K562 (cell line): Measurements from ENCODE around the gene ENDOD1. TPM values are rescaled to one million over a fixed set of nuclear protein-coding genes. Genes with fewer than 3 reads are reported as not detected.
A peak's percentile ranks its signal among the peaks of the same experiment; 100 is the strongest.

ENCODE experiments used
- ARID2 ChIP-seq: fragments of 450-650 bp; IDR thresholded peaks from 2 replicates; pipeline ENCODE4 v1.6.1; 2017; ENCODE audit warnings: antibody characterized with exemption, mild to moderate bottlenecking
- ATF7 ChIP-seq: fragments of 450-650 bp; IDR thresholded peaks from 2 replicates; pipeline ENCODE4 v1.7.1; 2014; ENCODE audit warnings: mild to moderate bottlenecking, moderate library complexity
- CBX3 ChIP-seq, 2 experiments: IDR thresholded peaks; 1 replicate in 1 of 2; 2 replicates in 1 of 2; pipeline ENCODE4 v1.6.1; 2012; ENCODE audit warnings: inconsistent platforms in 2 of 2, low read length in 2 of 2, borderline replicate concordance in 1 of 2, control low read depth in 1 of 2
- CBX5 ChIP-seq: IDR thresholded peaks from 2 replicates; pipeline ENCODE4 v1.6.1; 2014; ENCODE audit warnings: low read depth, borderline replicate concordance
- CREM ChIP-seq: IDR thresholded peaks from 2 replicates; pipeline ENCODE4 v1.6.1; 2014; ENCODE audit warnings: antibody characterized with exemption, low read depth
- CTBP1 ChIP-seq: fragments of 450-650 bp; IDR thresholded peaks from 2 replicates; pipeline ENCODE4 v1.6.1; 2016; ENCODE audit warnings: borderline replicate concordance
- HNRNPK ChIP-seq: fragments of 200-400 bp; formaldehyde crosslinking; IDR thresholded peaks from one replicate; pipeline ENCODE4 v1.6.1; 2018; ENCODE audit warnings: mild to moderate bottlenecking, low read depth, low read length; ENCODE audit not compliant: poor library complexity, severe bottlenecking
- JUNB ChIP-seq: fragments of 450-650 bp; formaldehyde crosslinking; conservative IDR thresholded peaks from 2 replicates; pipeline ENCODE4 v1.4.0; 2020; ENCODE audit warnings: mild to moderate bottlenecking
- MTA2 ChIP-seq: fragments of 450-650 bp; IDR thresholded peaks from 2 replicates; pipeline ENCODE4 v1.6.1; 2016; ENCODE audit warnings: low read depth
- NFIC ChIP-seq: fragments of 450-650 bp; IDR thresholded peaks from 2 replicates; pipeline ENCODE4 v1.6.1; 2017; ENCODE audit warnings: mild to moderate bottlenecking, inconsistent platforms
- RAD21 ChIP-seq, 2 experiments: fragments of 250-450 bp in 1 of 2; fragments of 450-650 bp in 1 of 2; sonication (Bioruptor Pico) in 1 of 2; formaldehyde crosslinking in 1 of 2; IDR thresholded peaks in 1 of 2; conservative IDR thresholded peaks in 1 of 2; 2 replicates each; pipeline versions ENCODE4 v1.4.0 to v1.8.0; 2020 to 2022; ENCODE audit warnings: mild to moderate bottlenecking in 2 of 2, moderate library complexity in 1 of 2
- STAG1 ChIP-seq: sonication (generic); formaldehyde crosslinking; IDR thresholded peaks from 2 replicates; pipeline ENCODE4 v1.5.0; 2020; ENCODE audit warnings: missing genetic modification reagents, borderline replicate concordance
- TRIM24 ChIP-seq, 2 experiments: fragments of 450-650 bp; IDR thresholded peaks; 2 replicates each; pipeline ENCODE4 v1.6.1; 2016
- TRIM28 ChIP-seq: fragments of 450-650 bp; IDR thresholded peaks from 2 replicates; pipeline ENCODE4 v1.6.1; 2017
- ZNF124 ChIP-seq: sonication (generic); formaldehyde crosslinking; IDR thresholded peaks from 2 replicates; pipeline ENCODE4 v1.8.1; 2022; ENCODE audit warnings: missing genetic modification reagents
- ZNF24 ChIP-seq: fragments of 450-650 bp; IDR thresholded peaks from 2 replicates; pipeline ENCODE4 v1.6.1; 2016
- ZNF316 ChIP-seq: fragments of 450-650 bp; IDR thresholded peaks from 2 replicates; pipeline ENCODE4 v1.6.1; 2016
- polyA plus RNA-seq, 8 experiments: library from polyadenylated mRNA; depleted of rRNA in 4 of 8; stranded (reverse) in 5 of 8; unstranded in 3 of 8; fragments of >200 nt; fragmentation: Nextera tagmentation in 2 of 8; fragmentation: Illumina TruSeq in 1 of 8; extraction: Ambion mirVana in 2 of 8; extraction: Trizol in 1 of 8; gene quantifications; 2 replicates each; pipeline versions ENCODE4 v1.2.1 to v1.2.3, GENCODE V29; 2011 to 2014; ENCODE audit warnings: inconsistent platforms in 1 of 8, missing spikeins in 1 of 8
- total RNA-seq, 7 experiments: library from RNA; depleted of rRNA in 6 of 7; stranded (reverse); fragments of >200 nt in 6 of 7; fragmentation: Illumina TruSeq in 2 of 7; extraction: Trizol in 2 of 7; gene quantifications; 2 replicates each; pipeline versions ENCODE4 v1.2.1 to v1.2.3, GENCODE V29; 2011 to 2021; ENCODE audit warnings: low replicate concordance in 1 of 7
- TF ChIP-seq, protein P1 (sequence below): sonication (generic); formaldehyde crosslinking; IDR thresholded peaks from 2 replicates; pipeline ENCODE4 v1.8.0; 2022; ENCODE audit warnings: mild to moderate bottlenecking, missing genetic modification reagents
- TF ChIP-seq, protein P2 (sequence below): sonication (generic); IDR thresholded peaks from 2 replicates; pipeline ENCODE4 v1.6.1; 2016
- TF ChIP-seq, protein P3 (sequence below): fragments of 250-450 bp; sonication (Bioruptor Pico); IDR thresholded peaks from 2 replicates; pipeline ENCODE4 v1.6.1; 2021; ENCODE audit warnings: mild to moderate bottlenecking

The ENDOD1 gene
- total and polyA plus RNA-seq, 9 of the 15 experiments (the other 6 are each of a cell fraction or from before 2014, with no cell fraction given) = 4.2 to 11.8 (median 9.3) TPM

DNA sequence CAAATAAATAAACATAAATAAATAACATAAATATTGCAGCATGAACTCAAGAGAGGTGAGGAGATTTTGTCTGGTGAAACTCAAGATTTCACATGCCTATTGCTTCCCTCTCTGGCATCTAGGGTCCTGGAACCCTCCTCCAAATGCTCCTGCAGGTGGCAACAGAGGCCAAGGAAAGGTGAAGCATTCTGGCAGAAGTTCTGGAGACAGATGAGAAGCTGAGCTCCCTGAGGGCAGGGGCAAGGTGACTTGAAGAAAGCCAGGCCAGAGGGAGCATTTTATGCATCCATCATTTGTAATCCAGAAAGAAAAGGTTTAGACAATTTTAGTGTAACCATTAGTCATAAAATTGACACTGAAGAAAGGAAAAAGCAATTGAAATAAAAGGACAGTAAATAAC, 64.9 kb downstream of the ENDOD1 start (continued):
- TF ChIP-seq, protein P1, sequence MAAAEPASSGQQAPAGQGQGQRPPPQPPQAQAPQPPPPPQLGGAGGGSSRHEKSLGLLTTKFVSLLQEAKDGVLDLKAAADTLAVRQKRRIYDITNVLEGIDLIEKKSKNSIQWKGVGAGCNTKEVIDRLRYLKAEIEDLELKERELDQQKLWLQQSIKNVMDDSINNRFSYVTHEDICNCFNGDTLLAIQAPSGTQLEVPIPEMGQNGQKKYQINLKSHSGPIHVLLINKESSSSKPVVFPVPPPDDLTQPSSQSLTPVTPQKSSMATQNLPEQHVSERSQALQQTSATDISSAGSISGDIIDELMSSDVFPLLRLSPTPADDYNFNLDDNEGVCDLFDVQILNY (CRISPR knock-in tag) = no peak
- peak; percentile 47; the same call in 1 of the 2 replicates for TF ChIP-seq ARID2
- TF ChIP-seq STAG1 (CRISPR knock-in tag) = peak; percentile 49; the same call in 1 of the 2 replicates
- TF ChIP-seq CTBP1 = 0 out of 2 replicates have a peak, but pooled peaks have one; percentile 19
- peak; percentile 47; the same call in 1 of the 2 replicates for TF ChIP-seq NFIC
- no peak for TF ChIP-seq MTA2
- TF ChIP-seq RAD21 (CRISPR knock-in tag; conservative IDR thresholded peaks at IDR 0.05 in 1 of 2, IDR thresholded peaks at IDR 0.05 in 1 of 2) = peak; percentile 95 to 96
- TF ChIP-seq, protein P2, sequence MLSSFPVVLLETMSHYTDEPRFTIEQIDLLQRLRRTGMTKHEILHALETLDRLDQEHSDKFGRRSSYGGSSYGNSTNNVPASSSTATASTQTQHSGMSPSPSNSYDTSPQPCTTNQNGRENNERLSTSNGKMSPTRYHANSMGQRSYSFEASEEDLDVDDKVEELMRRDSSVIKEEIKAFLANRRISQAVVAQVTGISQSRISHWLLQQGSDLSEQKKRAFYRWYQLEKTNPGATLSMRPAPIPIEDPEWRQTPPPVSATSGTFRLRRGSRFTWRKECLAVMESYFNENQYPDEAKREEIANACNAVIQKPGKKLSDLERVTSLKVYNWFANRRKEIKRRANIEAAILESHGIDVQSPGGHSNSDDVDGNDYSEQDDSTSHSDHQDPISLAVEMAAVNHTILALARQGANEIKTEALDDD = no peak
- TF ChIP-seq, protein P3, sequence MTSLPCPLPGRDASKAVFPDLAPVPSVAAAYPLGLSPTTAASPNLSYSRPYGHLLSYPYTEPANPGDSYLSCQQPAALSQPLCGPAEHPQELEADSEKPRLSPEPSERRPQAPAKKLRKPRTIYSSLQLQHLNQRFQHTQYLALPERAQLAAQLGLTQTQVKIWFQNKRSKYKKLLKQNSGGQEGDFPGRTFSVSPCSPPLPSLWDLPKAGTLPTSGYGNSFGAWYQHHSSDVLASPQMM (CRISPR knock-in tag) = no peak
- TF ChIP-seq ZNF316 = peak; percentile 88
- TF ChIP-seq ZNF24 = 0 out of 2 replicates have a peak, but pooled peaks have one; percentile 14
- peak in 1 of 2 experiments; percentile 74; a peak in 1 of 3 replicates for TF ChIP-seq CBX3 (IDR thresholded peaks at IDR 0.05; ENCODE audit: borderline replicate concordance in 1 of 2, low read length in 2 of 2)
- TF ChIP-seq TRIM24 (IDR thresholded peaks at IDR 0.05) = peak in 1 of 2 experiments; percentile 51; a peak in 2 of 4 replicates
- TF ChIP-seq TRIM28 = peak; percentile 55
- 0 out of 2 replicates have a peak, but pooled peaks have one; percentile 43 for TF ChIP-seq CBX5
- 0 out of 2 replicates have a peak, but pooled peaks have one; percentile 19 for TF ChIP-seq ATF7
- TF ChIP-seq JUNB (CRISPR knock-in tag) = no peak
- no peak for TF ChIP-seq ZNF124
- TF ChIP-seq CREM = no peak
- no peak for TF ChIP-seq HNRNPK
